Measurements from ENCODE around the gene MYH6.
"Not testable (repeated sequence)": the region's sequence is repeated elsewhere in the genome, so short reads cannot be mapped to it uniquely, and the experiment has no call there.

The MYH6 gene

DNA sequence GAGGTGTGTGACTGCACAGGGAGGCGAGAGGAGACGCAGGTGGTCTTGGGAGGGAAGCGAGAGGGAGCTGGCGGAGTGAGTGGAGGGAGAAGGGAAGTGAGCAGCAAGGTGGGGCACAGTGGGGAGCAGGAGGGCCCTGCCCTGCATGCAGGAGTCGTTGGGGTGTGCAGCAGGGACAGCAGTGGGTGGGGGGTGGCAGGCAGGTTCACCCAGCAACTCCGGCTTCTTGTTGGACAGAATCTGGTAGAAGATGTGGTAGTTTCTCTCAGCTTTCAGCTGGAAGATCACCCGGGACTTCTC, 5.0 kb downstream of the MYH6 start:
- Histone ChIP-seq H3K9me3 (ENCODE audit: control insufficient read depth, low read length) (no peaks in the 10 kb centered on the region), H3K4me3 (ENCODE audit: extremely low read depth, insufficient read depth, low read length, poor library complexity, severe bottlenecking) (no peak overlapping the region), H3K27ac (ENCODE audit: low read depth, low read length, severe bottlenecking) (no peak overlapping the region), H3K36me3 (ENCODE audit: control insufficient read depth, insufficient read depth, low read length) (no peaks in the 10 kb centered on the region), H3K4me1 (ENCODE audit: control insufficient read depth, insufficient read depth, low read length, poor library complexity, severe bottlenecking) (peaks cover 2% of the 10 kb centered on the region)
- 75 to 87% methylated on average over 6 to 7 of the region's 7 CpGs for WGBS, 2 experiments (ENCODE audit: insufficient coverage in 2 of 2)

DNA sequence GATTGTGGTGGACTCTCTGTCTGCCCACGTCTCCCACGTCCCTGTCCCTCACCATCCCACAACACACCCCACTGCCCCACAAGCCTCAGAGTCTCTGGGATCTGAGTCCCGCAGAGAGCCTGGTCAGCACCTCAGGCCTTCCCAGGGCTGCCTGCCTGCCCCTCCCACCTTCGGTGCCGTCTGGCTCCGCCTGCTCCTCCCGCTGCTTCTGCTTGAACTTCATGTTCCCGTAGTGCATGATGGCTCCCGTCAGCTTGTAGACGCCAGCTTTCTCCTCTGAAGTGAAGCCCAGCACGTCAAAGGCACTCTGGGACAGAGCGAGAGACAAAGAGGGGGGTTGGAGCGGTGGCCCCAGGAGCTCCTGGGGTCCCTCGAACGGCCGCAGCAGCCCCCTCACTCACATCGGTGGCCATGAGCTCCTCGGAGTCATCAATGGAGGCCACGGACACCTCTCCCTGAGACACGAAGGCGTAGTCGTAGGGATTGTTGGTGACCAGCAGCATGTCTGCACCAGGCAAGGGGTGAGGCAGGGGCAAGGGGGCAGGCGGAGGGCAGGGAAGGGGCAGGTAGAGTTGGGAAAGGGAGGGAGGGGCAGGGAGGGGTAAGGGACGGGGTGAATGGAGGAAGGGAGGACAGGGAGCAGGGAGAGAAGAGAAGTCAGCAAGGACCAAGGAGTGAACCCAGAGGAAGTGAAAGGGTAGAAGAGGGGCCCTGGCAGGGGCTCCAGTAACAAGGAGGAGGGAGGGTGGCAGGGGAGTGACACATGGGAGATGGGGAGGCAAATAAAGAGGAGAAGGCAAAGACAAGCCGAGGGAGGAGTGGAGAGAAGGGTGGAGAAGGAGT, 5.6 kb downstream of the MYH6 start:
- Histone ChIP-seq H3K4me3 (ENCODE audit: extremely low read depth, insufficient read depth, low read length, poor library complexity, severe bottlenecking) (no peak overlapping the region), H3K36me3 (ENCODE audit: control insufficient read depth, insufficient read depth, low read length) (no peaks in the 10 kb centered on the region), H3K27ac (ENCODE audit: low read depth, low read length, severe bottlenecking) (no peak overlapping the region), H3K9me3 (ENCODE audit: control insufficient read depth, low read length) (no peaks in the 10 kb centered on the region), H3K4me1 (ENCODE audit: control insufficient read depth, insufficient read depth, low read length, poor library complexity, severe bottlenecking) (peaks cover 2% of the 10 kb centered on the region)
- 74 to 80% methylated on average over 24 of the region's 25 CpGs for WGBS, 2 experiments (ENCODE audit: insufficient coverage in 2 of 2)

DNA sequence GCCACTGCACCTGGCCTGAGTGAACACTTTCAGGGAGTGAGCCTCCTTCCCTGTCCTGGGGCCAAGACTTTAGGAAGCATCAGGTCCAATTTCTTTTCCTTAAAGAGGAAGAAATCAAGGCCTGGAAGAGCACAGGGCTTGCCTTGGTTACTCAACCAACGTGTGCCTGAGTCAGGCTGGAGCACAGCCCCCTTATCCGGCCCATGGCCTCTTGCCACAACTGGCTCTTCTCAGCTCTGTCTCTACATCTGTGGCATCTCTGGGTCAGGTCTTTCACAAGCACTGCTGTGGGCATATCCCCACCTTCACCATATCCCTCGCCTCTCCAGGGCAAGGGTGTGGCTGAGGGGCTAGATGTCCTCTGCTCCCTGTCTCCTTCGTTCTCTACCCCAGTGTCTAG, 6.8 kb downstream of the MYH6 start:
- Histone ChIP-seq H3K4me3 (ENCODE audit: extremely low read depth, insufficient read depth, low read length, poor library complexity, severe bottlenecking) (no peak overlapping the region), H3K4me1 (ENCODE audit: control insufficient read depth, insufficient read depth, low read length, poor library complexity, severe bottlenecking) (peaks cover 2% of the 10 kb centered on the region), H3K27ac (ENCODE audit: low read depth, low read length, severe bottlenecking) (no peak overlapping the region), H3K36me3 (ENCODE audit: control insufficient read depth, insufficient read depth, low read length) (no peaks in the 10 kb centered on the region), H3K9me3 (ENCODE audit: control insufficient read depth, low read length) (no peaks in the 10 kb centered on the region)
- 90 to 96% methylated on average over 3 to 4 of the region's 4 CpGs for WGBS, 2 experiments (ENCODE audit: insufficient coverage in 2 of 2)

DNA sequence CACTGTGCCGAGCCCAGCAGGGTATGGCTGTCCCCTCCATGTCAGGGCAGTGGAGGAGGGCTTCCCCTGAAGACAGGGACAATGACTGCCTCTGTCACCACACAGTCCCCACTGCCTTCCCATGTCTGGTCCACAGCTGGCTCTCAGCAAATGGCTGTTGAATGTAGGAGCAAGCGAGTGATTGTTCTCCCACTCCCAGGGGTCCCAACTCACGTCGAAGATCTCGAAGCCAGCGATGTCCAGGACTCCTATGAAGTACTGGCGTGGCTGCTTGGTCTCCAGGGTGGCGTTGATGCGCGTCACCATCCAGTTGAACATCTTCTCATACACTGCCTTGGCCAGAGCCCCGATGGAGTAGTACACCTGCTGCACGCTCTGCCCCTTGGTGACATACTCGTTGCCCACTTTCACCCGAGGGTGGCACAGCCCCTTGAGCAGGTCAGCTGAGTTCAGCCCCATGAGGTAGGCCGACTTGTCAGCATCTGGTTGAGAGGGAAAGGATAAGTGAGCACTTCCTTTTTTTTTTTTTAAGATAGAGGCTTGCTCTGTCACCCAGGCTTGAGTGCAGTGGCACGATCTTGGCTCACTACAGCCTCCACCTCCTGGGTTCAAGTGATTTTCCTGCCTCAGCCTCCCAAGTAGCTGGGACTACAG, 7.5 kb downstream of the MYH6 start:
- H3K36me3 ChIP-seq (ENCODE audit: control insufficient read depth, insufficient read depth, low read length); H3K4me3 ChIP-seq (ENCODE audit: extremely low read depth, insufficient read depth, low read length, poor library complexity, severe bottlenecking); H3K4me1 ChIP-seq (ENCODE audit: control insufficient read depth, insufficient read depth, low read length, poor library complexity, severe bottlenecking); H3K27ac ChIP-seq (ENCODE audit: low read depth, low read length, severe bottlenecking); H3K9me3 ChIP-seq (ENCODE audit: control insufficient read depth, low read length): not testable (repeated sequence)
- 89 to 97% methylated on average over 14 to 16 of the region's 16 CpGs for WGBS, 2 experiments (ENCODE audit: insufficient coverage in 2 of 2)

DNA sequence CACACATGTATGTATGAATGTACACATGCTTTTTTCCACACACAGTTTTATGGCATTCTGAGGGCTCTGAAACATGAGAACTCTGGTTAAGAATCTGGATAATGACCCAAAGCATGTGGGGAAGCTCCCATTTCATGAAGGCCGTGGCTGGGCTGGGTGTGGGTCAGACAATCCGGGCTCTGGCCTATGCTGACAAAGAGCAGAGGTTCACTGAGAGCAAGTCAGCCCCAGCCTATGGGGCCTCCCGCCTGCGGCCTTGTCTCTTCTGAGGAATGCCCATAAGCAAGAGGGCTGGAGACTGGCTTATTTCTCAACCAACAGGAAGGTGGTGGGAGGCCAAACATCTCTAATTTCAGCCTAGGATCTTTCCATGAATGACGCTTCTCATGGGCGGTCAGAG, 8.5 kb downstream of the MYH6 start:
- H3K4me1 ChIP-seq (ENCODE audit: control insufficient read depth, insufficient read depth, low read length, poor library complexity, severe bottlenecking): peaks cover 2% of the 10 kb centered on the region
- H3K36me3 ChIP-seq (ENCODE audit: control insufficient read depth, insufficient read depth, low read length): no peaks in the 10 kb centered on the region
- WGBS, 2 experiments (ENCODE audit: insufficient coverage in 2 of 2): 83 to 88% methylated on average over 3 to 4 of the region's 6 CpGs
- peak overlapping the region; percentile 10 for H3K27ac ChIP-seq (ENCODE audit: low read depth, low read length, severe bottlenecking)
- no peak overlapping the region for H3K4me3 ChIP-seq (ENCODE audit: extremely low read depth, insufficient read depth, low read length, poor library complexity, severe bottlenecking)
- H3K9me3 ChIP-seq (ENCODE audit: control insufficient read depth, low read length): no peaks in the 10 kb centered on the region

DNA sequence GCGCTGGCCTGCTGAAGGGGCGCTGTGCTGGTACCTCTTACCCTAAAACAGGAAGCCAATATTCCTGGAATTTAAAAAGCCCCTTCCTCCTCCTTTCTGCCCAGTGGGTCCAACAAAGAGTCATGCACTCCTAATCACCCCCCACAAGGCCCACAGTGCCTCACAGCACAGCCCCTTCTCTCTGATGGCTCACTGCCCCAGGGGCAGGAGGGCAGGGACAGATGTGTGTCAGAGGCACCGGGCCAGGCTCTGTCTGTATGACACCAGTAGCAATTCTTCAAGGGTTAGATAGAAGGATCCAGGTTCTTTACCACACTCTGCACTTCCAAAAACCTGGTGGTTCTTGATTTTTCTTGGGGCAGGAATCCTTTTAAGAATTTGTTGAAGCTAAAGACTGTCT, 8.9 kb downstream of the MYH6 start:
- H3K4me1 ChIP-seq (ENCODE audit: control insufficient read depth, insufficient read depth, low read length, poor library complexity, severe bottlenecking): peaks cover 2% of the 10 kb centered on the region
- H3K27ac ChIP-seq (ENCODE audit: low read depth, low read length, severe bottlenecking): peak overlapping the region; percentile 10
- no peaks in the 10 kb centered on the region for H3K9me3 ChIP-seq (ENCODE audit: control insufficient read depth, low read length)
- no peaks in the 10 kb centered on the region for H3K36me3 ChIP-seq (ENCODE audit: control insufficient read depth, insufficient read depth, low read length)
- H3K4me3 ChIP-seq (ENCODE audit: extremely low read depth, insufficient read depth, low read length, poor library complexity, severe bottlenecking): no peak overlapping the region
- 95 to 100% methylated on average over 2 to 3 of the region's 3 CpGs for WGBS, 2 experiments (ENCODE audit: insufficient coverage in 2 of 2)

DNA sequence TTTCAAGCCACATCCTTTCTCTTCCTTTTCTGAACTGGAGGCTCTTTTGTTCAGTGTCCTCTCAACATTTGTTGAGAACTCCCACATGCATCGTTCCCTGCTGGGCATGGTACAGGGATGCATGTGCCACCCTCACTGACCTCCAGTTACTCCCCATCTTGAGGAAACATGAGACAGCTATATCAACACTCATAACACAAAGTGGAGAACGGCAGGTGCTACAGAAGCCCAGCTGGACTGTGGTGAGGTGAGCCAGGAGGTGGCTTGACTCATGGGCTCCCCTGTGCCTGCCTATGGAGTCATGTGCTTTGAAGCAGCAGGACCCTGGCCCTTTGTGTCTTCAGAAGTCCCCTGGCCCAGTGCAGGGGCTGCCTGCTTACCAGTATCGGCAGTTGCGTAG, 9.7 kb downstream of the MYH6 start:
- WGBS, 2 experiments (ENCODE audit: insufficient coverage in 2 of 2): 100% methylated on average over 2 to 3 of the region's 4 CpGs
- H3K9me3 ChIP-seq (ENCODE audit: control insufficient read depth, low read length): no peaks in the 10 kb centered on the region
- no peaks in the 10 kb centered on the region for H3K36me3 ChIP-seq (ENCODE audit: control insufficient read depth, insufficient read depth, low read length)
- peaks cover 2% of the 10 kb centered on the region for H3K4me1 ChIP-seq (ENCODE audit: control insufficient read depth, insufficient read depth, low read length, poor library complexity, severe bottlenecking)
- H3K27ac ChIP-seq (ENCODE audit: low read depth, low read length, severe bottlenecking): no peak overlapping the region
- no peak overlapping the region for H3K4me3 ChIP-seq (ENCODE audit: extremely low read depth, insufficient read depth, low read length, poor library complexity, severe bottlenecking)

DNA sequence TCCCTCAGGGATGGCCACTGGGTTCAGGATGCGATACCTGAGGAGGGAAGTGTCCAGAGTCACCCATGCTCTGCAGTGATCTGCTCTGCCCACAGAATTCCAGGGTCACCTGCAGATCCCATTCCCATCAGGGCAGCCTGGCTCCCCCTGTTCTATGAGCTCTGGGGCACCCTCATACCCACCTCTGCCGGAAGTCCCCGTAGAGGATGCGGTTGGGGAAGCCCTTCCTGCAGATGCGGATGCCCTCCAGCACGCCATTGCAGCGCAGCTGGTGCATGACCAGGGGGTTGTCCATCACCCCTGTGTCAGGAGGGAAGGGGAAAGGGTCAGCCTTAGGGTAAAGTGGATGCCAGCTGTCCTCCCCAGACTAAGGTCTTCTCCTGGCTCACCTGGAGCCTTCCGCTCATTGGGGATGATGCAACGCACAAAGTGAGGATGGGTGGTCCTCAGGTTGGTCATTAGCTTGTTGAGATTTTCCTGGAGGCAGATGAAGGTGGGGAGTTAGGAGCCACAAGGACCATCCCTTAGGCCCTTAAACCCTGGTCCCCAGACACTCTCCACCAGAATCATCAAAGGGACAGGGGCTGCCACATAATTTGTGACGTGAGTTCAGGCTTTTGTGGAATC, 11.2 kb downstream of the MYH6 start:
- no peak overlapping the region for H3K27ac ChIP-seq (ENCODE audit: low read depth, low read length, severe bottlenecking)
- H3K36me3 ChIP-seq (ENCODE audit: control insufficient read depth, insufficient read depth, low read length): no peaks in the 10 kb centered on the region
- WGBS, 2 experiments (ENCODE audit: insufficient coverage in 2 of 2): 88 to 98% methylated on average over 6 of the region's 10 CpGs
- H3K4me1 ChIP-seq (ENCODE audit: control insufficient read depth, insufficient read depth, low read length, poor library complexity, severe bottlenecking): peaks cover 2% of the 10 kb centered on the region
- no peak overlapping the region for H3K4me3 ChIP-seq (ENCODE audit: extremely low read depth, insufficient read depth, low read length, poor library complexity, severe bottlenecking)
- no peaks in the 10 kb centered on the region for H3K9me3 ChIP-seq (ENCODE audit: control insufficient read depth, low read length)

DNA sequence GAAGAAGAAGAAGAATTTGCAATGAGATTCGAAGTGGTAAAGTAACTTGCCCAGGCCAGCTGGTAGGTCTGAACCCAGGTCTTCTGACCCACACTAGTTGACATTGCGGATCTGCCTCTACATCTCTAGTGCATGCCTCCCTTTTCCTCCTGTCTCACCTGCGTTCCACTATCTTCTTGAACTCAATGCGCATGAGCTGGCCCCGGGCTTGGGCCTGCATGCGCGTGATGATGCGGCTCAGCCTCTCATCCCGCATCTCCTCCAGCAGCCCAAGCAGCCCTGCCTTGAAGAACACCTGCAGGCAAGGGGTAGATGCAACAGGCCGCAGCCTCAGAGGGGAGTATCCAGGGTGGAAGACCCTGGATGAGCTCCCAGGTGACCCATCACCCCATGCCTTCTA, 11.9 kb downstream of the MYH6 start:
- 87 to 95% methylated on average over 7 to 9 of the region's 10 CpGs for WGBS, 2 experiments (ENCODE audit: insufficient coverage in 2 of 2)
- Histone ChIP-seq H3K9me3 (ENCODE audit: control insufficient read depth, low read length) (no peaks in the 10 kb centered on the region), H3K36me3 (ENCODE audit: control insufficient read depth, insufficient read depth, low read length) (no peaks in the 10 kb centered on the region), H3K27ac (ENCODE audit: low read depth, low read length, severe bottlenecking) (no peak overlapping the region), H3K4me1 (ENCODE audit: control insufficient read depth, insufficient read depth, low read length, poor library complexity, severe bottlenecking) (peaks cover 2% of the 10 kb centered on the region), H3K4me3 (ENCODE audit: extremely low read depth, insufficient read depth, low read length, poor library complexity, severe bottlenecking) (no peak overlapping the region)

DNA sequence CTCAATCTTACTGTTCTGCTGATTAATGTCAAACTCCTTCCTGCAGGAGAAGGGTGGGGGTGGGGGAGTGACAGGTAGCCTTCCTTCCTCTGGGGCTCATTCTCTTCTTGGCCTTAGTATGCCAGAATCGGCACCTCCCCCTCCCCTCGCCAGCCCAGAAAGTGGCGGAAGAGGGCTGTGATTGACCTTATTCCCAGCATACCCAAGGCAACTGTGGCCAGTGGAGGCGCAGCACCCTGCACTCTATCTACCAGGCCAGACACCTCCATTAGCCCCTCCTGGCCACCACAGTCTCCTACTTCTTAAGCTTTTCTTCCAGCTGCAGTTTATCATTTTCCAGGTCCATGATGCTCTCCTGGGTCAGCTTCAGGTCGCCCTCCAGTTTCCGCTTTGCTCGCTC, 15.5 kb downstream of the MYH6 start:
- H3K4me1 ChIP-seq (ENCODE audit: control insufficient read depth, insufficient read depth, low read length, poor library complexity, severe bottlenecking): no peaks in the 10 kb centered on the region
- 85 to 88% methylated on average over 4 to 5 of the region's 7 CpGs for WGBS, 2 experiments (ENCODE audit: insufficient coverage in 2 of 2)
- no peak overlapping the region for H3K27ac ChIP-seq (ENCODE audit: low read depth, low read length, severe bottlenecking)
- H3K9me3 ChIP-seq (ENCODE audit: control insufficient read depth, low read length): no peaks in the 10 kb centered on the region
- H3K36me3 ChIP-seq (ENCODE audit: control insufficient read depth, insufficient read depth, low read length): no peaks in the 10 kb centered on the region
- H3K4me3 ChIP-seq (ENCODE audit: extremely low read depth, insufficient read depth, low read length, poor library complexity, severe bottlenecking): no peak overlapping the region

DNA sequence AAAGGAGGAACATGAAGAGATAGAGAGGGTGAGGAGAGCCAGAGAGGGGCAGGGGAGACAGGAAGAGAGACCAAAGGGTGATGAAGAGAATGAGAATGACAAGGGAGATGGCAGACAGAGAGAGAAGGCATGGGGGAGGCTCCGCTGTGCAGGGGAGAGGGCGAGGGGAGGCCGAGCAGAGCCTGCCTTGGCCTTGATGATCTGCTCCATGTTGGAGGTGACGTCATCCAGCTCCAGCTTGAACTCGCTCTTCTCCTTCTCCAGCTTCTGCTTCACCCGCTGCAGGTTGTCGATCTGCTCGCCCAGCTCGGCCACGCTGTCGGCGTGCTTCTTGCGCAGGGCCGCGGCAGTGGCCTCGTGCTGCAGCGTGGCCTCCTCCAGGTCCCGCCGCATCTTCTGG, 18.2 kb downstream of the MYH6 start:
- WGBS, 2 experiments (ENCODE audit: insufficient coverage in 2 of 2): 80% methylated on average over 1 of the region's 19 CpGs; no CpG with 5 or more reads in 1 of the 2 experiments
- H3K36me3 ChIP-seq (ENCODE audit: control insufficient read depth, insufficient read depth, low read length); H3K4me3 ChIP-seq (ENCODE audit: extremely low read depth, insufficient read depth, low read length, poor library complexity, severe bottlenecking); H3K9me3 ChIP-seq (ENCODE audit: control insufficient read depth, low read length); H3K4me1 ChIP-seq (ENCODE audit: control insufficient read depth, insufficient read depth, low read length, poor library complexity, severe bottlenecking); H3K27ac ChIP-seq (ENCODE audit: low read depth, low read length, severe bottlenecking): not testable (repeated sequence)
